GF-D8 (cell line): Measurements from ENCODE around the gene GP9.
"Not testable (repeated sequence)": the region's sequence is repeated elsewhere in the genome, so short reads cannot be mapped to it uniquely, and the experiment has no call there.

Experiments
- DNase-seq: peaks from one replicate; lab custom pipeline; 2025; lab: John Stamatoyannopoulos, UW

Gene GP9

GRCh38 chr3:129111076-129111780, 50.6 kb downstream of the GP9 start:
- not testable (repeated sequence) for DNase-seq
